GM10847 (cell line): Measurements from ENCODE around the gene ADD1.

ENCODE experiments used
- POLR2A ChIP-seq: IDR thresholded peaks from 2 replicates; pipeline ENCODE4 v1.6.1; 2011; ENCODE audit not compliant: insufficient read length; ENCODE audit errors: extremely low read depth

Gene ADD1, protein sequence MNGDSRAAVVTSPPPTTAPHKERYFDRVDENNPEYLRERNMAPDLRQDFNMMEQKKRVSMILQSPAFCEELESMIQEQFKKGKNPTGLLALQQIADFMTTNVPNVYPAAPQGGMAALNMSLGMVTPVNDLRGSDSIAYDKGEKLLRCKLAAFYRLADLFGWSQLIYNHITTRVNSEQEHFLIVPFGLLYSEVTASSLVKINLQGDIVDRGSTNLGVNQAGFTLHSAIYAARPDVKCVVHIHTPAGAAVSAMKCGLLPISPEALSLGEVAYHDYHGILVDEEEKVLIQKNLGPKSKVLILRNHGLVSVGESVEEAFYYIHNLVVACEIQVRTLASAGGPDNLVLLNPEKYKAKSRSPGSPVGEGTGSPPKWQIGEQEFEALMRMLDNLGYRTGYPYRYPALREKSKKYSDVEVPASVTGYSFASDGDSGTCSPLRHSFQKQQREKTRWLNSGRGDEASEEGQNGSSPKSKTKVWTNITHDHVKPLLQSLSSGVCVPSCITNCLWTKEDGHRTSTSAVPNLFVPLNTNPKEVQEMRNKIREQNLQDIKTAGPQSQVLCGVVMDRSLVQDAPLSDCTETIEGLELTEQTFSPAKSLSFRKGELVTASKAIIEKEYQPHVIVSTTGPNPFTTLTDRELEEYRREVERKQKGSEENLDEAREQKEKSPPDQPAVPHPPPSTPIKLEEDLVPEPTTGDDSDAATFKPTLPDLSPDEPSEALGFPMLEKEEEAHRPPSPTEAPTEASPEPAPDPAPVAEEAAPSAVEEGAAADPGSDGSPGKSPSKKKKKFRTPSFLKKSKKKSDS

GRCh38 chr4:2843263-2843940, at the start of gene ADD1:
TSS of gene ADD1 (plus strand) at chr4:2843844. CDS start at chr4:2875916, 32,072 bp downstream.
- peak; percentile 87 for TF ChIP-seq POLR2A

- TF ChIP-seq POLR2A: no peak
Measured at GRCh38 chr4:2794486-2795299, 49.0 kb upstream of the ADD1 start.

DNA sequence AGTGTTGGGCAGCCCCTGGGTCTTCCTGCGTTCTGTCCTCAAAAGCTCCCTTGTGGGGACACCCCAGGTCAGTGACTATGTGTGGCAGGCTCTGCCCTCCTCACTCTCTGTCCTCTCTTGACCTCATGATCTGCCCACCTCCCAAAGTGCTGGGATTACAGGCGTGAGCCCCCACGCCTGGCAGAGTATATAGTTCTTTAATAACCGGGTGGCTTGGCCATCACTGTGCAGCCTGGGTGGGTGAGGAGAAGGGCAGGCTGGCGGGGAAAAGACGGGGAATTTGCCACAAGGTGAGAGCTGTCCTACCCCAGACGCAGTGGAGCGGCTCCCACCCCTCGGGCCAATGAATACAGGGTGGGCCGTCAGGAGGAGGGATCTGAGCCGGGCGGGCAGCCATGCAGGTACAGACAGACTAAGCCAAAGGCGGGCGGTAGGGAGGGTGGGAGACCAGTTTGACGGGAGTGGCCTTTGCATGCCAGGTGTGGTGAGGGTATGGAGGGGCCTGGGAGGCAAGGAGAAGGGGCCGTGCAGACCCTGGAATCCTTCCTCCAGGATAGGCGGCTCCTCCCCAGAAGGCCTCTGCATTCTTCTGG, 48.2 kb upstream of the ADD1 start:
- TF ChIP-seq POLR2A: no peak

DNA sequence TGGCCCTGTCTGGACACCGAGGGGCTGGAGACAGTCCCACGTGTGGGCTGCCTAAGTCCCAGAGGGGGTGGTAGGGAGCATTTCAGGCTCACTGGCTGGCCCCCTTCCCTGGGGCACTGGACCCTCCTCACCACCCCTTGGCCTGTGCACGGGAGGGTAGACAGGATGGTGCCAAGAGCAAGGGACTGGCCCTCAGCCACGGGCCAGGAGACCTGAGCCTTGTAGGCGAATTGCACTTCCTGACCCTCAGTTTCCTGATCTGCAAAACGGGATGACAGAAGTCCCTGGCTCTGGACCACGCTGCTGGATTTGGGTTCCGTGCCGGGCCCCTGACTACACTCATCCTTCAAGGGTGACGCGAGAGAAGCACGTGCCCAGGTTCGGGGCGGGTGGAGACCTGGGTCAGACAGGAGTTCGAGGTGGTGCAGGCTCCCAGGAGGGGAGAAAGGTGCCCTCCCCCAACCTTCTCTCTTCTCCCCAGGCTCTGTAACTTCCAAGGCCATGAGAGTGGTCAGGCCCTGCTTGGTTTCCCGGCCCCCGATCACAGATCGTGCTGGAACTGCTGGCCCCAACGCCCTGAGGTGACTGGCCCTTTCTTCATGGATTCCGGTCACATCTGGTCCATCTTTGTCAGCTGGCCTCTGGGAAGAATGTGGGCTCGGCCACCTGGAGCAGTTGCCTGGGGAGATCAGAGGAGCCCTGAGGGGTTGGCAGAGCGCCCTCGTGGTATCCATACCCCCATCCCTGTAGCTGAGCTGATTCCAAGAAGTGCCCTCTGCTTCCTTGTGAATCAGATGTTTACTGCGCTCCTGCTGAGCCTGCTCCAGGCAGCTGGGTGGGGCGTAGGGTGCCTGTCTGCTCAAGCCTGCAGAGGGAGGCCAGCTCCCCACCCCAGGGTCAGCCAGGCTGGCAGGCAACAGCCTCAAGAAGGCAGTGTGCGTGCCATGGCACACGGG, 47.5 kb upstream of the ADD1 start:
- no peak for TF ChIP-seq POLR2A

DNA sequence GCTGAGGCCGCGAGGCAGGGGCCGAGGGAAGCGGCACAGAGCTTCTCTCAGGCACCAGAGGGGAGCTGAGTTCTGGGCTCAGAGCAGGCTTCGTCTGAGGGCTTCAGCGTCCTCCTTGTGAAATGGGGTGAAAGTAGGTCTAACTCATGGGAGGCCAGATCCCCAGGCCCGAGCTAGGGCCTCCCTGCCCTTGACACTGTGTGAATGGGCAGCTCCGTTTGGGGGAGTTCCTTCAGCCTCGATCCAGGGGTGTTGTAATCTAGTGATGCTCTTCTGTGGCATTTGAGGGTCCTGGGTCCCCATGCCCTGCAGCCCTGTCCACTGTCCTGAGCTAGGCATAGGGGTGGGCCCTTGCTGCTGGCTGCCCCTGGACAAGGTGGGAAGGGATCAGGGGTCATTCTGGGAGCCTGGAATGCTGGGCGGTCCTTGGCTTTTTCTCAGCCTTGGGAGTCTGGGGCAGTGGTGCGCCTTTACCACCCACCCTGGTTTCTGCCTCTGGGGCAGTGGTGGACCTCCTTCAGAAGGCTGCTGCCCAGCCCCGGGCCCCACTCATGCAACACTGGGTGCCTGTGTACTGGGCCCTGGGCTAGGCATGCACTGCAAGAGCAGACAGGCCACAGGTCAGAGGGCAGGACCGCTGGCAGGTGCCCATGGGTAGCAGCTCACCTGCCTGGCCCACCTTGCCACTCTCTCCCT, 46.6 kb upstream of the ADD1 start:
- TF ChIP-seq POLR2A: no peak

DNA sequence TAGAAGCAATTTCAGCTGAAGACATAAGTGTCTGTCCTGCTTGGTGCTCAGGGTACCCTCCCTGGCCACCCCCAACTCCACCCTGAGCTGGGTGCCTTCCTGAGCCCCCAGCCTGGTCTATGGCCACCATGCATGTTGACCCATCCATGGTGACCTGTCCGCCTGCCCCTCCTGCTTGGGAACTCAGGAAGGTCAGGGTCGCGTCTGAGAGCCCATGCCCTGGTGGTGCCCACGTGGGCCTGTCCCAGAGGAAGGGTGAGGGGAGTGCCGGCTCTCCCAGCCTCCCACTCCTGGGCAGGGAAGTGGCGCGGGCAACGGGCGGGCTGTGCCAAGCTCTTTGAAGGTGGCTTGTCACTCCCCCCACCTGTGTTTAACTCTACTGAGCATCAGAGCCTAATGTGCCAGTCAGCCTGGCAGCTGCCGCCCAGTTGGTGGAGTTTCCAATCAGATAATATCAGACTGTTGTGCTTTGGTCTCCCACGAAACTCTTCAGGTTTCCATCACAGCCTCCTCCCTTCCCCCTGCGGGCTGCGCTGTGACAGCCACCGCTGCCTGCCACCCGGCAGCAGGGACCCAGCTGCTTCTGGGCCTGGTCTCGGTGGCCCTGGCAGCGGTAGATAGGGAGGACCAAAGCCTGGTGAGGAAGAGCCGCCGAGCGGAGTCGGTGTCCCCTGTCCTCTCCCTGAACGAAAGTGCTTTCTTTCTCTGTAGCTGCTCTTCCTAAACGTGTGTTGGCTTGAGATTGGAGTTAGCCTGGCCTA, 45.9 kb upstream of the ADD1 start:
- no peak for TF ChIP-seq POLR2A

GRCh38 chr4:2798399-2799223, 45.0 kb upstream of the ADD1 start:
- TF ChIP-seq POLR2A: peak; percentile 27

DNA sequence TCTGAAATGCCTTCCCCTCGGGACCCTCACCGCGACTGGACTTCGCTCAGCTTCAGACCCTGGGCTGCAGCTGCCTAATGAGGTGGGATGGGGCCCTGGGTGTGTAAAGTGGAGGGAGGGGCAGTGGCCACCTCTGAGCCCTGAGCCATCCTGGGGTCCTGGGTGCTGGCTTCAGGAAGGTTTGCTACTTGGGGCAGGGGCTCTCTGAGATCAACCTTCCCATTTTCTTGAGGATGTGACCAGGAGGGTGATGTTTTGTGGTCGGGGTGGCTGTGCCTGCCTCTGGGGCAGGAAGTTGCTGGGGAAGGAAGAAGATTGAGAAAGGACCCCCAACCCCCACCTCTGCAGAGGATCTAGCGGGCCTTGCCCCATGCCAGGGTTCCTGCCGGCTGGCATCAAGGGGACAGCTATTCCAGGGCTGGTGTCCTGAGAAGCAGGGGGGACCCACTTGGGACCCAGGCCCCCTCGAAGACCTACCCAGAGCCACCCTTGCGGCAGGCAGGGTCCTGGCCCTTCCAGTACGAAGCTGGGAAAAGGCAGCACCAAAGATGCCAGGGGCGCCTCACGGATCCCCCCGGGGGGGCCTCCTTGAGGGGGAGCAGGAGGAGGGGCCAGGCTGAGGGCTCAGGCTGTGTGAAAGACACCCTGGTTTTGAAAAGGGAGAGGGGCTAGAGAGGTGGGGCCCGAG, 44.3 kb upstream of the ADD1 start:
- TF ChIP-seq POLR2A: no peak

GRCh38 chr4:2799971-2800690, 43.5 kb upstream of the ADD1 start:
- TF ChIP-seq POLR2A: no peak
